Muscle layer of colon (tissue), 2 donors: ENCODE results near the gene GIGYF2.

Source experiments
- H3K27ac ChIP-seq: one replicate; pipeline ENCODE4 v1.7.0; 2013; ENCODE audit warnings: low read depth, mild to moderate bottlenecking, low read length, moderate library complexity
- H3K27me3 ChIP-seq, 2 donors: one replicate each; pipeline ENCODE4 v1.7.0; 2013; ENCODE audit warnings: low read length in 2 of 2, mild to moderate bottlenecking in 2 of 2; ENCODE audit not compliant: insufficient read depth in 2 of 2, control insufficient read depth in 1 of 2
- H3K36me3 ChIP-seq: one replicate; pipeline ENCODE4 v1.7.0; 2013; ENCODE audit warnings: mild to moderate bottlenecking, low read length; ENCODE audit not compliant: insufficient read depth
- H3K4me1 ChIP-seq: one replicate; pipeline ENCODE4 v1.7.0; 2013; ENCODE audit warnings: mild to moderate bottlenecking, low read length; ENCODE audit not compliant: insufficient read depth
- H3K4me3 ChIP-seq, 2 donors: one replicate each; pipeline ENCODE4 v1.7.0; 2013; ENCODE audit warnings: low read length in 2 of 2, low read depth in 1 of 2, mild to moderate bottlenecking in 1 of 2, moderate library complexity in 1 of 2
- H3K9ac ChIP-seq: one replicate; pipeline ENCODE4 v1.7.0; 2013; ENCODE audit warnings: low read length
- H3K9me3 ChIP-seq: one replicate; pipeline ENCODE4 v1.7.0; 2013; ENCODE audit warnings: mild to moderate bottlenecking, low read length
- donor health status: abdominal sarcoma.
- donor health status: Adenocarcinoma of cecum.

GIGYF2 gene

GRCh38 chr2:232870018-232870765 is 173.1 kb downstream of the GIGYF2 start, which contains the start of gene SNORC:
TSS of gene SNORC (plus strand) at chr2:232870264. CDS start at chr2:232870342, 78 bp downstream.
- Histone ChIP-seq H3K9ac (no peak within 1 kb of the TSS), H3K36me3 (no peaks in the 10 kb centered on the region)

GRCh38 chr2:232870766-232871371 is 173.7 kb downstream of the GIGYF2 start:
- Histone ChIP-seq H3K4me3 (no peak overlapping the region), H3K36me3 (no peaks in the 10 kb centered on the region), H3K27me3 (peaks cover 7 to 8% of the 10 kb centered on the region in 2 donors), H3K27ac (no peak overlapping the region), H3K9ac (no peak overlapping the region), H3K4me1 (no peaks in the 10 kb centered on the region), H3K9me3 (no peaks in the 10 kb centered on the region)

More at GRCh38 chr2:232870018-232870765, 173.1 kb downstream of the GIGYF2 start, which contains the start of gene SNORC:
- Histone ChIP-seq H3K27me3 (peaks cover under 1 to 2% of the 10 kb centered on the region in 2 donors), H3K4me1 (no peaks in the 10 kb centered on the region), H3K27ac (no peak within 1 kb of the TSS), H3K4me3 (no peak within 1 kb of the TSS), H3K9me3 (no peaks in the 10 kb centered on the region)

GRCh38 chr2:232871418-232871834 is 174.3 kb downstream of the GIGYF2 start:
- Histone ChIP-seq H3K9me3 (no peaks in the 10 kb centered on the region), H3K27ac (no peak overlapping the region), H3K36me3 (no peaks in the 10 kb centered on the region), H3K27me3 (peaks cover 7 to 9% of the 10 kb centered on the region in 2 donors), H3K9ac (no peak overlapping the region), H3K4me3 (no peak overlapping the region), H3K4me1 (no peaks in the 10 kb centered on the region)

- no peaks in the 10 kb centered on the region for H3K4me1 ChIP-seq
- H3K36me3 ChIP-seq = no peaks in the 10 kb centered on the region
- no peaks in the 10 kb centered on the region for H3K9me3 ChIP-seq
- H3K27ac ChIP-seq = no peak overlapping the region
- H3K9ac ChIP-seq = no peak overlapping the region
- H3K4me3 ChIP-seq = no peak overlapping the region
- peaks cover 9 to 14% of the 10 kb centered on the region in 2 donors for H3K27me3 ChIP-seq
Measured at GRCh38 chr2:232871835-232872736, 175.0 kb downstream of the GIGYF2 start.

GRCh38 chr2:232872826-232873225 is 175.7 kb downstream of the GIGYF2 start:
- no peaks in the 10 kb centered on the region for H3K9me3 ChIP-seq
- H3K4me1 ChIP-seq = no peaks in the 10 kb centered on the region
- peaks cover 16 to 22% of the 10 kb centered on the region in 2 donors for H3K27me3 ChIP-seq
- H3K9ac ChIP-seq = no peak overlapping the region
- H3K36me3 ChIP-seq = no peaks in the 10 kb centered on the region
- H3K4me3 ChIP-seq = no peak overlapping the region
- no peak overlapping the region for H3K27ac ChIP-seq

- no peak overlapping the region for H3K27ac ChIP-seq
- H3K9me3 ChIP-seq = no peaks in the 10 kb centered on the region
- H3K36me3 ChIP-seq = no peaks in the 10 kb centered on the region
- H3K27me3 ChIP-seq = peaks cover 19 to 25% of the 10 kb centered on the region in 2 donors
- H3K9ac ChIP-seq = no peak overlapping the region
- no peak overlapping the region for H3K4me3 ChIP-seq
- no peaks in the 10 kb centered on the region for H3K4me1 ChIP-seq
Measured at GRCh38 chr2:232873292-232873908, 176.3 kb downstream of the GIGYF2 start.

- no peak overlapping the region for H3K27ac ChIP-seq
- peaks cover 19 to 25% of the 10 kb centered on the region in 2 donors for H3K27me3 ChIP-seq
- no peaks in the 10 kb centered on the region for H3K36me3 ChIP-seq
- H3K4me1 ChIP-seq = no peaks in the 10 kb centered on the region
- H3K9me3 ChIP-seq = no peaks in the 10 kb centered on the region
- H3K9ac ChIP-seq = no peak overlapping the region
- no peak overlapping the region for H3K4me3 ChIP-seq
Measured at GRCh38 chr2:232873909-232874641, 176.9 kb downstream of the GIGYF2 start.

- Histone ChIP-seq H3K27me3 (peaks cover 19 to 25% of the 10 kb centered on the region in 2 donors), H3K4me3 (no peak overlapping the region), H3K9me3 (no peaks in the 10 kb centered on the region), H3K4me1 (no peaks in the 10 kb centered on the region), H3K36me3 (no peaks in the 10 kb centered on the region), H3K27ac (no peak overlapping the region), H3K9ac (no peak overlapping the region)
Measured at GRCh38 chr2:232874677-232875223, 177.6 kb downstream of the GIGYF2 start.

- no peaks in the 10 kb centered on the region for H3K36me3 ChIP-seq
- no peak overlapping the region for H3K4me3 ChIP-seq
- no peaks in the 10 kb centered on the region for H3K9me3 ChIP-seq
- no peaks in the 10 kb centered on the region for H3K4me1 ChIP-seq
- H3K27me3 ChIP-seq = peaks cover 19 to 25% of the 10 kb centered on the region in 2 donors
- H3K27ac ChIP-seq = no peak overlapping the region
- no peak overlapping the region for H3K9ac ChIP-seq
Measured at GRCh38 chr2:232875256-232876121, 178.4 kb downstream of the GIGYF2 start.
